H1 (cell line): ENCODE data around the gene NEGR1. TPM values are rescaled to one million over a fixed set of nuclear protein-coding genes. Genes with fewer than 3 reads are reported as not detected.

ENCODE experiments used
- CTCF ChIA-PET: fragments of 300-600 bp; sonication (Branson Sonifier 250); formaldehyde crosslinking; loops from one replicate; lab custom pipeline; 2021; ENCODE audit not compliant: partially characterized antibody; lab: Charles Lee
- POLR2A ChIA-PET: fragments of 300-600 bp; sonication (Branson Sonifier 250); formaldehyde crosslinking; loops from one replicate; lab custom pipeline; 2021; ENCODE audit warnings: inconsistent platforms; ENCODE audit not compliant: partially characterized antibody; lab: Charles Lee
- DNase-seq, 2 experiments: peaks; one replicate each; pipeline versions ENCODE4 v3.0.0 to v3.0.0-alpha.2; 2010 to 2022; ENCODE audit warnings: low spot score in 2 of 2, low read depth in 1 of 2, mixed read lengths in 1 of 2
- FAIRE-seq: peaks from 2 replicates; lab custom pipeline; 2011; peaks lifted over from hg19 to GRCh38; lab: Jason Lieb, UNC
- H2AFZ ChIP-seq: 2 replicates; pipeline ENCODE4 v1.8.1; 2012; ENCODE audit warnings: low read length, inconsistent platforms
- H2AK5ac ChIP-seq: 2 replicates; pipeline ENCODE4 v1.6.1; 2013; ENCODE audit warnings: low read depth, low read length
- H2BK120ac ChIP-seq: replicated peaks from 2 replicates; pipeline ENCODE3; 2013; ENCODE audit warnings: low read depth, low read length, inconsistent platforms
- H2BK12ac ChIP-seq: 2 replicates; pipeline ENCODE4 v1.6.1; 2013; ENCODE audit warnings: low read depth, low read length
- H2BK15ac ChIP-seq: 2 replicates; pipeline ENCODE4 v1.6.1; 2013; ENCODE audit warnings: low read length
- H2BK20ac ChIP-seq: 2 replicates; pipeline ENCODE4 v1.6.1; 2013; ENCODE audit warnings: low read length
- H2BK5ac ChIP-seq: 2 replicates; pipeline ENCODE4 v1.6.1; 2013; ENCODE audit warnings: low read depth, low read length
- H3K14ac ChIP-seq: 2 replicates; pipeline ENCODE4 v1.6.1; 2013; ENCODE audit warnings: inconsistent platforms; ENCODE audit not compliant: insufficient read length
- H3K18ac ChIP-seq: 2 replicates; pipeline ENCODE4 v1.6.1; 2013; ENCODE audit warnings: low read length; ENCODE audit errors: extremely low read depth
- H3K23ac ChIP-seq: 2 replicates; pipeline ENCODE4 v1.6.1; 2013; ENCODE audit warnings: inconsistent platforms; ENCODE audit not compliant: insufficient read length
- H3K23me2 ChIP-seq: 2 replicates; pipeline ENCODE4 v1.6.1; 2013; ENCODE audit warnings: low read depth, low read length
- H3K27ac ChIP-seq: 2 replicates; pipeline ENCODE4 v1.6.1; 2011; ENCODE audit warnings: low read depth, low read length, inconsistent platforms
- H3K27me3 ChIP-seq, 4 experiments: replicated peaks in 1 of 4; 1 replicate in 1 of 4; 2 replicates in 3 of 4; pipeline versions ENCODE4 v1.6.1 to v1.8.1; 2011 to 2013; ENCODE audit warnings: low read length in 3 of 4, mild to moderate bottlenecking in 3 of 4, inconsistent platforms in 2 of 4, mixed read lengths in 2 of 4, moderate library complexity in 1 of 4; ENCODE audit not compliant: control insufficient read depth in 3 of 4, insufficient read depth in 3 of 4; ENCODE audit errors: extremely low read depth in 1 of 4
- H3K36me3 ChIP-seq, 4 experiments: 2 replicates each; pipeline versions ENCODE4 v1.6.1 to v1.8.1; 2011 to 2013; ENCODE audit warnings: mild to moderate bottlenecking in 4 of 4, low read length in 3 of 4, moderate library complexity in 2 of 4, control low read depth in 1 of 4, inconsistent platforms in 1 of 4; ENCODE audit not compliant: insufficient read depth in 4 of 4, control insufficient read depth in 2 of 4
- H3K4ac ChIP-seq: replicated peaks from 2 replicates; pipeline ENCODE3; 2013; ENCODE audit warnings: low read length, low read depth, mixed read lengths, inconsistent platforms; ENCODE audit not compliant: insufficient read length
- H3K4me1 ChIP-seq, 4 experiments: replicated peaks in 1 of 4; 1 replicate in 1 of 4; 2 replicates in 3 of 4; pipeline versions ENCODE4 v1.6.1 to v1.8.1; 2011 to 2013; ENCODE audit warnings: low read length in 3 of 4, inconsistent platforms in 2 of 4, mixed read lengths in 1 of 4; ENCODE audit not compliant: insufficient read depth in 4 of 4, control insufficient read depth in 3 of 4
- H3K4me2 ChIP-seq, 2 experiments: 2 replicates each; pipeline versions ENCODE4 v1.6.1 to v1.8.1; 2011 to 2013; ENCODE audit warnings: low read depth in 2 of 2, low read length in 2 of 2, control low read depth in 1 of 2, inconsistent platforms in 1 of 2, mild to moderate bottlenecking in 1 of 2; ENCODE audit not compliant: insufficient read depth in 1 of 2
- H3K4me3 ChIP-seq, 4 experiments: fragments of 200-600, 300-600 bp in 1 of 4; sonication (generic), shearing (Covaris generic), sonication (Bioruptor Twin) in 1 of 4; 2 replicates each; pipeline versions ENCODE4 v1.5.1 to v1.8.1; 2011 to 2016; ENCODE audit warnings: low read length in 4 of 4, low read depth in 3 of 4, control low read depth in 2 of 4, inconsistent platforms in 2 of 4, mild to moderate bottlenecking in 2 of 4, mixed read lengths in 1 of 4, moderate library complexity in 1 of 4; ENCODE audit not compliant: insufficient read depth in 2 of 4; ENCODE audit errors: extremely low read depth in 1 of 4
- H3K56ac ChIP-seq: replicated peaks from 2 replicates; pipeline ENCODE3; 2013; ENCODE audit warnings: low read depth, mild to moderate bottlenecking, mixed read lengths, low read length, inconsistent platforms; ENCODE audit not compliant: insufficient read length
- H3K79me1 ChIP-seq: 2 replicates; pipeline ENCODE4 v1.6.1; 2013; ENCODE audit warnings: low read depth, low read length, control low read depth
- H3K79me2 ChIP-seq, 2 experiments: 2 replicates each; pipeline versions ENCODE4 v1.6.1 to v1.8.1; 2012 to 2013; ENCODE audit warnings: low read length in 2 of 2, mild to moderate bottlenecking in 2 of 2, inconsistent platforms in 1 of 2; ENCODE audit not compliant: insufficient read depth in 2 of 2, control insufficient read depth in 1 of 2
- H3K9ac ChIP-seq, 4 experiments: replicated peaks in 1 of 4; 1 replicate in 1 of 4; 2 replicates in 3 of 4; pipeline versions ENCODE4 v1.6.1 to v1.8.1; 2011 to 2013; ENCODE audit warnings: low read depth in 3 of 4, low read length in 3 of 4, control low read depth in 2 of 4, mild to moderate bottlenecking in 2 of 4, moderate library complexity in 2 of 4, inconsistent platforms in 1 of 4; ENCODE audit errors: extremely low read depth in 1 of 4
- H3K9me3 ChIP-seq, 2 experiments: 2 replicates each; pipeline versions ENCODE4 v1.6.1 to v1.8.1; 2012 to 2013; ENCODE audit warnings: mild to moderate bottlenecking in 2 of 2, moderate library complexity in 2 of 2, control low read depth in 1 of 2, inconsistent platforms in 1 of 2, low read depth in 1 of 2, low read length in 1 of 2, mixed read lengths in 1 of 2; ENCODE audit not compliant: insufficient read depth in 2 of 2
- H4K20me1 ChIP-seq, 2 experiments: replicated peaks in 1 of 2; 2 replicates each; pipeline versions ENCODE3 to v1.8.1; 2011 to 2013; ENCODE audit warnings: inconsistent platforms in 2 of 2, low read length in 2 of 2, mild to moderate bottlenecking in 1 of 2; ENCODE audit not compliant: insufficient read depth in 2 of 2, control insufficient read depth in 1 of 2
- H4K5ac ChIP-seq: 2 replicates; pipeline ENCODE4 v1.6.1; 2013; ENCODE audit warnings: low read length, low read depth, mixed read lengths, inconsistent platforms; ENCODE audit not compliant: insufficient read length
- H4K8ac ChIP-seq: 2 replicates; pipeline ENCODE4 v1.8.0; 2013; ENCODE audit warnings: mild to moderate bottlenecking, moderate library complexity, low read length, inconsistent platforms; ENCODE audit not compliant: insufficient read depth; ENCODE audit errors: extremely low read depth
- H4K91ac ChIP-seq: replicated peaks from 2 replicates; pipeline ENCODE3; 2013; ENCODE audit warnings: low read length, mixed read lengths, inconsistent platforms; ENCODE audit not compliant: insufficient read length
- ASH2L ChIP-seq: fragments of 200-600, 300-600 bp; sonication (generic); IDR thresholded peaks from one replicate; pipeline ENCODE4 v1.7.1; 2017; ENCODE audit warnings: low read length
- BCL11A ChIP-seq, 2 experiments: IDR thresholded peaks; one replicate each; pipeline ENCODE4 v1.6.1; 2011; ENCODE audit warnings: low read depth in 2 of 2, low read length in 2 of 2, mild to moderate bottlenecking in 2 of 2
- CHD1 ChIP-seq: IDR thresholded peaks from 2 replicates; pipeline ENCODE4 v1.6.1; 2012; ENCODE audit warnings: low read depth, low read length, improper control_type of control experiment
- FOSL1 ChIP-seq: IDR thresholded peaks from 2 replicates; pipeline ENCODE4 v1.6.1; 2011; ENCODE audit warnings: mild to moderate bottlenecking, low read depth, low read length, moderate library complexity; ENCODE audit not compliant: insufficient read depth
- KDM4A ChIP-seq: IDR thresholded peaks from one replicate; pipeline ENCODE4 v1.7.1; 2012; ENCODE audit warnings: low read depth, mild to moderate bottlenecking, moderate library complexity, low read length, inconsistent platforms; ENCODE audit not compliant: severe bottlenecking
- NANOG ChIP-seq: IDR thresholded peaks from 2 replicates; pipeline ENCODE4 v1.6.1; 2011; ENCODE audit warnings: low read length, low read depth, mild to moderate bottlenecking, inconsistent platforms; ENCODE audit not compliant: insufficient read depth, poor library complexity, severe bottlenecking
- RFX5 ChIP-seq: IDR thresholded peaks from 2 replicates; pipeline ENCODE4 v1.6.1; 2011; ENCODE audit warnings: low read depth, low read length, improper control_type of control experiment, borderline replicate concordance
- SP1 ChIP-seq: IDR thresholded peaks from 2 replicates; pipeline ENCODE4 v1.6.1; 2011; ENCODE audit warnings: low read depth, low read length
- SP4 ChIP-seq: IDR thresholded peaks from 2 replicates; pipeline ENCODE4 v1.6.1; 2012; ENCODE audit warnings: low read length, inconsistent platforms
- WGBS, 2 experiments: shearing (Covaris generic) in 1 of 2; methylation state at CpG; one replicate each; pipeline versions ENCODE4 v1.1.6 to v1.1.7; 2013 to 2015; ENCODE audit warnings: low lambda C conversion rate in 2 of 2, mixed read lengths in 2 of 2, inconsistent platforms in 1 of 2, low coverage in 1 of 2, missing lambda C conversion rate in 1 of 2; ENCODE audit not compliant: insufficient replicate concordance in 2 of 2, insufficient coverage in 1 of 2, insufficient read length in 1 of 2; ENCODE audit errors: extremely low coverage in 1 of 2, missing lambda C conversion rate in 1 of 2; 5-methylcytosine and 5-hydroxymethylcytosine counted together
- polyA plus RNA-seq, 7 experiments: library from polyadenylated mRNA; depleted of rRNA in 3 of 7; stranded (reverse) in 5 of 7; unstranded in 2 of 7; fragments of >200 nt in 5 of 7; fragments of 200-250 nt in 2 of 7; gene quantifications; 1 replicate in 5 of 7; 2 replicates in 1 of 7; 4 replicates in 1 of 7; pipeline versions ENCODE4 v1.2.1 to v1.2.3, GENCODE V29; 2011 to 2013; ENCODE audit warnings: missing spikeins in 2 of 7, mixed read lengths in 2 of 7
- total RNA-seq: library from RNA; stranded (reverse); fragmentation: NEBNext Ultra II Directional; extraction: Animal tissue kit (Norgen Biotek cat#: 25700); gene quantifications from 2 replicates; pipeline ENCODE4 v1.2.1, GENCODE V29; 2021

Gene NEGR1
- total and polyA plus RNA-seq, 2 of the 8 experiments (the other 6 are each of a cell fraction or from before 2014, with no cell fraction given): 0.71 to 1.3 TPM

DNA sequence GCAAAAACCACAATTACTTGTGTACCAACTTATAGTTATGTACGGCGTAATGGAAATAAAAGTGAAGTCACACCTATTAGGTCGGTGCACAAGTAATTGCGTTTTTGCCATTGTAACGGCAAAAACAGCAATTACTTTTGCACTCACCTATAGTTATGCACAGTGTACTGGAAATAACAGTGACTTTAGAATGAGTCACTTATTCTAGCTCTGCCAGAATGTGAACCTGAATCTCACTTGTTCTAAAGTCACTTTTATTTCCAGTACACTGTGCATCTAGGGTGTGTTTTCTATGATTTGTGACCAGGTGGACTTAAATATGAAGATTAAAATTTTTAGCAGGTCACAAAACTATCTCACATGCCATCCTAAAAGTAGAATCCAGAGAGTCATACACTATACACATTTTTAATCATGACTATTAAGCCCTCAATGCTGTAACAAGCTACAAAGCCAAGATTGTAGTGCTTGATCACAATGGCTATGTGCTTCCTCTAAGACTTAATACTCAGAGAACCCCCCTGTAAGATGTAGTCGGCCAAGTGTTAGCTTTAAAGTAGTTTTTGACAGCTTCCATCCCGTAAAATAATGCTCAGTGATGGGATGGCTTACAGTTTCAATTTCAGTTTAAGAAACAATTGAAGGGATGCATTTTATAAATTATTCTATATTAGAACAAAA, 218.8 kb downstream of the NEGR1 start:
- no peak overlapping the region for H2BK12ac ChIP-seq
- no peak overlapping the region for H3K23ac ChIP-seq
- TF ChIP-seq FOSL1: no peak
- no peak for TF ChIP-seq RFX5
- no peak for TF ChIP-seq SP4
- no peak for TF ChIP-seq KDM4A
- TF ChIP-seq CHD1: no peak
- no peak for TF ChIP-seq SP1
- no peak for TF ChIP-seq NANOG
- no peak for TF ChIP-seq BCL11A (IDR thresholded peaks at IDR 0.05; ENCODE audit: low read depth in 2 of 2, low read length in 2 of 2)
- TF ChIP-seq ASH2L: no peak
- H3K9me3 ChIP-seq: no peaks in the 10 kb centered on the region
- H3K36me3 ChIP-seq: no peaks in the 10 kb centered on the region
- H3K23me2 ChIP-seq: no peaks in the 10 kb centered on the region
- H4K5ac ChIP-seq: no peak overlapping the region
- H3K4me1 ChIP-seq: no peaks in the 10 kb centered on the region
- WGBS, 2 experiments: 90% methylated on average over 7 of the region's 7 CpGs; no CpG with 5 or more reads in 1 of the 2 experiments
- DNase-seq (no peak), FAIRE-seq (no peak)
- CTCF ChIA-PET: interaction anchor here (0.6 kb wide), 1 partner anchor 375 kb away, joined by 3 read pairs; no protein-coding TSS in a partner anchor
- no peaks in the 10 kb centered on the region for H3K79me1 ChIP-seq
- H2AFZ ChIP-seq: no peak overlapping the region
- no peaks in the 10 kb centered on the region for H4K20me1 ChIP-seq
- H4K8ac ChIP-seq: no peak overlapping the region
- no peak overlapping the region for H3K56ac ChIP-seq
- H3K18ac ChIP-seq: no peak overlapping the region
- no peak overlapping the region for H2BK15ac ChIP-seq
- no peaks in the 10 kb centered on the region for H3K79me2 ChIP-seq
- no peak overlapping the region for H4K91ac ChIP-seq
- H3K4me3 ChIP-seq: no peak overlapping the region
- H3K27ac ChIP-seq: no peak overlapping the region
- H3K9ac ChIP-seq: no peak overlapping the region
- H2AK5ac ChIP-seq: no peak overlapping the region
- no peak overlapping the region for H2BK20ac ChIP-seq
- H3K27me3 ChIP-seq: no peaks in the 10 kb centered on the region
- H3K4me2 ChIP-seq: no peak overlapping the region
- H2BK120ac ChIP-seq: no peak overlapping the region
- no peak overlapping the region for H3K14ac ChIP-seq
- no peak overlapping the region for H2BK5ac ChIP-seq
- no peak overlapping the region for H3K4ac ChIP-seq
- POLR2A ChIA-PET: no interaction called here
